ENCODE results near the gene ARHGAP22. TPM values are rescaled to one million over a fixed set of nuclear protein-coding genes. Genes with fewer than 3 reads are reported as not detected.

ARHGAP22 gene
- polyA plus RNA-seq, 1 of the 3 experiments (the other 2 are of a cell fraction) = 12.4 TPM

DNA sequence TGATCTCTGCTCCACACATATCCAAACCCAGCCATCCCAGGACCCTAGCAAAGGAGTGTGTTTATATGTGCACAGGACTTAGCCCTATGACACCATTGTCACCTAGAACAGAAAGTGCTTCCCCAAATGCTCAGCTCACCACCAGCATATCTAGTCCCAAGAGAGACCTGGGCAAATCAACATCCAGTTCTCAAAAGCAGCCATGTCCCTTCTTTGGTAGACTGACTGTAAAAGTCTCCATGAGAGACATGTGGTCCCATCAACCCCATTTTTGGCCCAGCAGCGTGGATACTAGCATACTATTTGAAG, 20.9 kb upstream of the ARHGAP22 start (continued):
- TF ChIP-seq RFX5 (IDR thresholded peaks at IDR 0.05; ENCODE audit: low read length) (no peak), PBX3 (IDR thresholded peaks at IDR 0.05) (no peak)

DNA sequence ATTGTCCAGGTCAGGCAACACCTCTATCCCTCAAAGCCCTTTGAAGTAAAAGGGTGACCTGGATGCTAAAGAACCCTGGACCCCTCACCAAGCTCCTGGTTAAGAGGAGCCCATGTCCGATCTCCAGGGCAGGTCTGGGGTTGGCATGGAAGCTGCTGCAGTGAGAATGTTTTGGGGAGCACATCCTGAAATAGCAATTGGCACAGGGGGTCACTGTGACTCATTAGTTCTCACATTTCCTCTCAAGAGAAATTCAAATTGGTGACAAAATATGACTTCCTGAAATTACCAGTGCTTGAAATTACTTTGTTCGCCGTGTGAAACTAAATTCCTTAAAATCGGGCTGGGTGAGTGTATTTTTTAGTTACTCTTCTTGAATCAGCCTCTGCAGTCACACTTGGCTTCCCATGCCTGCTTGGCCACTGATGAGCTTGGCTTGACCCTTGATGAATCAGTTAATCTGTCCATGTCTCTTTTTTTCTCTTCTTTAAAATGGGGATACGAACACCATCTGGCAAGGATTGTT, 18.8 kb upstream of the ARHGAP22 start:
- no peaks in the 10 kb centered on the region for H3K27me3 ChIP-seq (ENCODE audit: insufficient read depth)

GRCh38 chr10:48623009-48623408, 18.1 kb upstream of the ARHGAP22 start:
- TF ChIP-seq JUND (IDR thresholded peaks at IDR 0.05) (no peak), CHD2 (IDR thresholded peaks at IDR 0.05; ENCODE audit: low read length, partially characterized antibody) (no peak), SIN3A (IDR thresholded peaks at IDR 0.05; ENCODE audit: borderline replicate concordance, low read depth, low read length) (no peak)
- Histone ChIP-seq H3K4me3 (ENCODE audit: low read depth in 2 of 2, low read length in 1 of 2) (no peak overlapping the region), H3K4me1 (ENCODE audit: control insufficient read depth in 1 of 2, insufficient read depth in 2 of 2, low read depth in 1 of 2, low read length in 1 of 2) (peaks cover 0 to 21% of the 10 kb centered on the region in 2 experiments; a peak in 1 of 4 replicates), H3F3A (replicated peaks; ENCODE audit: insufficient read depth) (no peaks in the 10 kb centered on the region), H3K36me3 (replicated peaks in 1 of 2; ENCODE audit: control insufficient read depth in 1 of 2, insufficient read depth in 2 of 2, low read length in 1 of 2) (peaks cover 0 to 8% of the 10 kb centered on the region in 2 experiments), H3K27ac (ENCODE audit: low read depth in 2 of 2, low read length in 1 of 2) (no peak overlapping the region), H4K20me1 (ENCODE audit: insufficient read depth) (no peaks in the 10 kb centered on the region), H3K9ac (no peak overlapping the region), H3K27me3 (ENCODE audit: insufficient read depth) (no peaks in the 10 kb centered on the region), H2AFZ (ENCODE audit: low read depth) (no peak overlapping the region), H3K4me2 (no peak overlapping the region), H3K9me2 (no peaks in the 10 kb centered on the region), H3K9me3 (no peaks in the 10 kb centered on the region), H3K79me2 (ENCODE audit: insufficient read depth) (peaks cover 10% of the 10 kb centered on the region)
- CTCF ChIA-PET = interaction anchor here (5.3 to 6.6 kb wide), 2 partner anchors 15 to 34 kb away, joined by 45 to 48 read pairs; no protein-coding TSS in a partner anchor
- WGBS (ENCODE audit: low lambda C conversion rate) = 75% methylated on average over 2 of the region's 3 CpGs
- POLR2A ChIA-PET = no interaction called here
- no peak for DNase-seq

More for the DNA sequence above, 18.8 kb upstream of the ARHGAP22 start:
- Histone ChIP-seq H3K9ac (no peak overlapping the region), H4K20me1 (ENCODE audit: insufficient read depth) (no peaks in the 10 kb centered on the region), H3K4me2 (no peak overlapping the region), H3F3A (replicated peaks; ENCODE audit: insufficient read depth) (no peaks in the 10 kb centered on the region), H3K79me2 (ENCODE audit: insufficient read depth) (peaks cover 10% of the 10 kb centered on the region), H3K9me2 (no peaks in the 10 kb centered on the region), H2AFZ (ENCODE audit: low read depth) (no peak overlapping the region), H3K4me1 (ENCODE audit: control insufficient read depth in 1 of 2, insufficient read depth in 2 of 2, low read depth in 1 of 2, low read length in 1 of 2) (peaks cover 0 to 27% of the 10 kb centered on the region in 2 experiments; a peak in 1 of 4 replicates), H3K27ac (ENCODE audit: low read depth in 2 of 2, low read length in 1 of 2) (no peak overlapping the region), H3K36me3 (replicated peaks in 1 of 2; ENCODE audit: control insufficient read depth in 1 of 2, insufficient read depth in 2 of 2, low read length in 1 of 2) (peaks cover 0 to 8% of the 10 kb centered on the region in 2 experiments), H3K4me3 (ENCODE audit: low read depth in 2 of 2, low read length in 1 of 2) (no peak overlapping the region), H3K9me3 (no peaks in the 10 kb centered on the region)
- WGBS (ENCODE audit: low lambda C conversion rate) = 91% methylated on average over 5 of the region's 5 CpGs
- ChIA-PET POLR2A (no interaction called here), CTCF (interaction anchor here (5.3 to 6.6 kb wide), 2 partner anchors 16 to 33 kb away, joined by 45 to 48 read pairs; no protein-coding TSS in a partner anchor)
- no peak for TF ChIP-seq IRF3 (IDR thresholded peaks at IDR 0.05; ENCODE audit: low read depth, low read length)
- no peak for TF ChIP-seq USF1 (IDR thresholded peaks at IDR 0.05; ENCODE audit: borderline replicate concordance, low read depth)
- TF ChIP-seq RFX5 (IDR thresholded peaks at IDR 0.05; ENCODE audit: low read length) = no peak
- no peak for TF ChIP-seq RCOR1 (IDR thresholded peaks at IDR 0.05; ENCODE audit: low read length)
- no peak for DNase-seq
